Inflammatory macrophage treated with lipopolysaccharide for 1 hour (primary cell): ENCODE results near the gene IL4I1.

Experiments
- DNase-seq, 2 donors: peaks; one replicate each; pipeline ENCODE4 v3.0.0-alpha.2; 2020 to 2022

IL4I1 gene

DNA sequence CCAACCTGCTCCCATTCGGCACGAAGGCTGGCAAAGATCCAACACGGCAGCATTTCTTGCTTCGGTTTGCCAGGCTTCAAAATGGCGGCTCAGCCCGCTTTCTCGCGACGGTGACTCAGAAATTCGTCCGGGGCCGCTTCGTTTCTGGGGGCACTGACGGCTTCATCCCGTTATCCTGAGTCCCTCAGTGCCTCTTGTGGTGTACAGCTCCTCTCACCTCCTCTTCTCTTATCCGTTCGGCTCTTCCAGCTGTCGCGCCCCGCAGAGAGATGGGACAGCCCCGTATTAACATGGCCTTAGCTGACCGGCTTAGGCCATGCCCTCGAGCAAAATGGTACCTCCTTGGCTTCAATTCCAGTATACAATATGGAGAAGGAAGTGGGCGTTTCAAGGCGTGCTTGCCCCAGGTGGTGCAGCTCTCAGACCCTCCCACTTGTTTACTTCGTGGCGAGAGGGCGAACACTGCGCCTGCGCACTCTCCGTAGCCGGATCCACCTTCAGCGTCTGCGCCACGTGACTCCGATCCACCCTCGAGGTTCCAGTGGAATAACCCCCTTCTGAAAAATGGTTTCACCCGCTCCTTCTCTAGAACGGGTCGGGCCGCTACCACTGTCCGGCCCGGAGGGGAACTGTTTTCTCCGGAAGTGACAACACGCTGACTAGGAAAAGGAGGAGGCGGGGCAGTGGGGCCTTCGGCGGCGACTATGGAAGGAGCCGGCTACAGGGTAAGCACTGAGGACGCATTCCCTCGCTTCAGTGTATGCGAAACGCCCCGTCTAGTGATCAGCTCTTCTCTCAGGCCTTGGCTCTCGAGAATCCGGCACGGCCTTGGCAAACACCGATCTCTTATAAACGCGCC is 19.4 kb downstream of the IL4I1 start, which contains the start of the genes AKT1S1 and TBC1D17:
Gene AKT1S1 (minus strand): TSS at position 336 of the 859 bp plus-strand sequence. CDS start 4,060 bp downstream, outside the sequence.
Gene TBC1D17 (plus strand): TSS at position 683 of the 859 bp plus-strand sequence. CDS start 22 bp downstream, at position 705.
- peak; percentile 100 for DNase-seq

DNA sequence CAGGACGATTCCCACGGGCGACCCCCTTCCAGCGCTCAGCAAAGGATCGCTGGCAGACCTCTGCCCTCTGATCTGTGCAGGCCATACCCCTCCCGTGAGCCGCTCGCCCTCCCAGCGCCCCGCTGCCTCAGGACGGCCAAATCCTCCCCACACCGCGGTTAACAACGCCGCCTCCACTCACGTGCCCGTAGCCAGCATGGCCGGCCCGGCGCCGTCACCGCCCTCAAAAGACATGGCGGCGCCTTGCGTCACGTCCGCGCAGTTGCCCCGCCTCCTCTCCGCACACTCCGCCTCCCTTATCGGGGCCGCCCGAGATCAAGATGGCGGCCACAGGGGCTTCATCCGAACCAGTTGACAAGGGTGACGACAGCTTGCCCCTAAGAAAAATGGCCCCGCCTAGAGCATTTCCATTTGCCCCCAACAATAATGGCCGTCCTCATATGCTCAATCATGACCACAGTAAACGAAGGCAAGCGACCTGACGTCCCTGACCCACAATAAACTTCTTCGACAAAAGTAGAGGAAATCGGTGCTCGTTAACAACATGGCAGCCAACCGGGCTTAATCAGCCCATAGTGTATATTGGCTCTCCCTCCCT is 20.2 kb downstream of the IL4I1 start:
- peak; percentile 96 to 99 for DNase-seq

DNA sequence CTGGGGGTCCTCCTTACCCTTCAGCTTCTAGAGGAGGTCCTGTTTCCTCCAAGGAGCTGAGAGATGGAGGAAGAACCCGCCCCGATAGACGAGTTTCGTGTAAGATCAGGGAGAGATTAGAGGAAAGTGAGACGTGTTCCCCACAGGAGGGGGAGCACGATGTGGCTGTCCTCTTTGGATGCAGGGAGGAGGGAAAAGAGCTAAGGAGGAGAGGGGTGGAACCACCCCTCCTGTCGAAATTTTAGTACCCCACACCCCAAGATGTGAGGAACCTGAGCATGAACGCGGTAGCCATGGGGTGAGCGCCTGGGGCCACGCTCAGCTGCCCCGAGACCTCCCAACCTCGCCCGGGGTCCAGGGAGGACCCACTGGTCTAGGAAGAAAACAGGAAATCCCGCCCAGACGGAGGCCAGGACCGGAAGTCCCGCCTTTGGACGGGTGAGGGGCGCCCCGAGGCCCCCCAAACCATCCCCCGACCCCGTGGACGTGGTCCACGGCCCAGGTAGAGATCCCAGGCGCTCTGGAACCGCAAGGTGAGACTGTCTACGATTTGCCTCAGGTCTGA is 20.7 kb downstream of the IL4I1 start:
- peak in 1 of 2 donors; percentile 36 for DNase-seq

DNA sequence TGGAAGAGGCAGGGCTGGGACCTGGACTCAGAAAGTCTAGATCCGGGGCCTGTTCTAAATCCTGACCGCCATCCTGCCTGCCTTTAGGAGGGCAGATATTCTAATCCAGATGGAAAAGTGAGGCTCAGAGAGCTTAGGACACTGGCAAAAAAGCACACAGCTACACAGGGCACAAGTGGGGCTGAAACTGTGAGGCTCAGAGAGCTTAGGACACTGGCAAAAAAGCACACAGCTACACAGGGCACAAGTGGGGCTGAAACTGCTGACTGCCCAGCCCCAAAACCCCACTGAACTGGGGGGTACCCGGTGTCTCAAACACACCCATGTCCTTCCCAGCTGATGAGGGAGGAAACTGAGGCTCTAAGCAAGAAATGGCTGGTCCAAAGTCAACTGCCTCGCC is 21.5 kb downstream of the IL4I1 start:
- no peak for DNase-seq

DNA sequence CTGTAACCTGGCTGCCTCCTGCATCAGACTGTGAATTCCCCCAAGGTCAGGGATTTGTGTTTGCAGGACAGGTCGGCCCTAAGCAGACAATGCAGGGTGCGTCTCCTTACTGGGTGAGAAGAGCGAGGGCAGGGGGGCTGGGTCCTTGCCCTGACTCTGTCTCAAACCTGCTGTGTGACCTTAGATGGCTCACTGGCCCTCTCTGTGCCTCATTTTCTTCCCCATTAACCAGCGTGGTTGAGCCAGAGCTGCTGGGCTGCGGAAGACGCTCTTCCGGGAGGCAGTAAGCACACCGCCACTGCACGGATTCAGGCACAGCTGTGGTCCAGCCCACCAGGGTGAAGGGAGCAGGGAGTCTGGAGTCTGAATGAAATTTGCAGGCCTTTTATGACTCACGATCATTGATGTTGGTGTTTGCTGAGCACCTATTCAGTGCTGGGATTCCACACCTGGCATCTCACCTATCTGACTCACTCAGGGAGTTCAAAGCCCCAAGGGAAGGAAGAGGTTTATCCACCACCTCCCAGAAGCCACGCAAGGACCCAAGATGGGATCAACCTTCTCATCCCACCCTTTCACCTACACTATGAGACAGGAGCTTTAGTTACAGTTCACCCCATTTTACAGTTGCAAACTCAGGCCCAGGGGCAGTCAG is 22.1 kb downstream of the IL4I1 start:
- no peak for DNase-seq

DNA sequence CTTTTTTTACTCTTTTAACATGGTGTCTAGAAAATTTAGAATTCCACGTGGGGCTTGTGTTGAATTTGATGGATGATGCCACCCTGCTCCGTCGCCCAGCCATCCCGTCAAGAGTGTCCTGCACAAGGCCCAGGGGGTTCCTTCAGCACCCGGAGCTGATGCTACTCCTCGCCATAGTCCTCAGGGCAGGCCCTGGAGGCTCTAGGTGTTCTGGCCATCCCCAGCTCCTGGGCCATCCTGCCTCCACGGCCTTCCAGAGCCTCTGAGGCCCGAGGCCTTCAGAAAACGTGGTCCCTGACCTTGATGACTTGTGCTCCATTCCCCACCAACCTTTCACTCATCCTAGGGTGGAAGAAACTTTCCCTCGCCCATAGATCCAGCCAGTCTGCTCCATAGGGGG is 22.9 kb downstream of the IL4I1 start:
- DNase-seq = no peak

DNA sequence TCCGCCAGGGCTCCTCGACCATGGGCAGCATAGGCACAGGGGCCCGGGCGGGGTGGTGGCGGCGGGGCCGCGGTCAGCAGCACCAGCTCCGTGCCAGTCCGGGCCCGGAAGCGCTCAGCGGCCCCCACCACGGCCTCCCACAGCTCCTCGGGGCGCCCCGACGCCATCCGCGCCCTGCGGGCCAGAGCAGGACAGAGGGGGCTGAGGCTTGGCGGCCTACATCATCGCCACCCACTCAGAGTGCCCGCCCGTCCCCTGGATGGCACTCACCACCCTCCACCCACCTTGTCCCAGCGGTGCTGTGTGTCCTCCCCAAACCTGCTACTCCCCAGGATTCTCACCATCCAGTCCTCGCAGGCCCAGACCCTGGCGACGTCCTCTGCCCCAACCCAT is 23.6 kb downstream of the IL4I1 start:
- DNase-seq = no peak

DNA sequence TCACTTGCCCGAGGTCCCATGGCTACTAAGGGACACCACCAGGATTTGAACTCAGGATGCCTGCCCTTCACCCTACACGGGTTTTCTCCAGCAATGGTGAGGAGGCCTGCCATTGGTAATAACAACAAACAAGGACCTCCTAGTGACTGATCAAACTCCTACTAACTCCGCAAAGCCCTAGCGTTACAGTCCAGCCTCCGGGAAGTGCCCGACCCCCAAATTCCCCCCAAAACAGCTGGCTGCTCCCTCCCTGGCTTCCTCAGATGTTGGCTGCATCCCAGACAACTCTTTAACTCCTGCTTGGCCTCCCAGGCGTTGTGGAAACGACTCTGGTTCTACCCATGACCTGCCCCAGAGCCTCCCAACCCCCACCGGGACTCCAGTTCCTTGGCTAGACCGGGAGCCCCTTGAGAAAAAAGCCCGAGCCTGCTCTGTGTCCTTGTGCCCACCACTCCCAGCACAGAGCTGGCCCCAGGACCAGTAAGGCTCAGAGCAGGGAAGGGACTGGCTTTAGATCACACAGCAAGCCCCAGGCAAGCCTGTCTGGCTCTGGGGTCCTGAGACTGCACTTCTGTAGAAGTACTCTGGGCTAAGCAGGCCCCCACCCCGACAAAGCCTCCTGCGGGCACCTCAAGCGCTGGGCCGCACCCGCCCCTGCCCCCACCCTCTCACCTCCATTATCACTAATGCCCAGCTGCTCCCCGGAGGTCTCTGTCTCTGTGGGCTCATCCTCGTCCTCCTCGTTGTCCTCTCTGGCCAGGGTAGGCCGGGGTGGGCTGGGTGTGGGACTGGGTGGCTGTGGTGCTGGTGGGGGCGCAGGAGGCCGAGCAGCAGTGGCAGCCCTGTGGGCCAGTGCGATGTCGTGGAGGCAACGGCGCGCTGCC is 24.2 kb downstream of the IL4I1 start:
- no peak for DNase-seq

DNA sequence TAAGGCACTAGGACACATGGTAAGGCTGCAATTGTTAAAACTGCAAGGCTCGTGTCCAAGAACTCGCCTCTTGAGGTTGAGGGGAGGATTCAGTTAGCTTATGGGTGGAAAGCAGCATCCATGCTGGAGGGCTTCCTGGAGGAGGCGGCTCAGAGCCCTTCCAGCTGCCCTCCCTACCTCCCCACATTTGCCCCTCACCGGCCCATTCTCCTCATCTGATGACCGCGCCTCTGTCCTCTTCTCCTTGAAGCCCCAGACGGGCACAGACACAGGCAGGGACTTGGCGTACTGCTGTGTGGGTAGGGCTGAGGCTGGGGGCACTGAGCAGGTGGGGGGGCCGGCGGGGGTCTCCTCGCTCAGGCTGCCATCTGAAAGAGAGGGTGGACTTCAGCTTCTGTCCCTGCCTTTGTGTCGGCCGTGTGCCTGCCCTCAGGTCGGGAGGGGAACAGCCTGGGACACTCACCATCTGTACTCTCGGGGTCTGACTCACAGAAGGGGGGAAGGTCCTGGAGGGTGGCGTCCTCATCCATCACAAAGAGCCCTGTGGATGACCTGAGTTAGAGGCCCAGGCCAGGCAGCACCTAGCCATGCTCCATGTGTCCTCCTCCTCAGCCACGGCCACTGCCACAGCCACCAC is 25.2 kb downstream of the IL4I1 start:
- DNase-seq = no peak

DNA sequence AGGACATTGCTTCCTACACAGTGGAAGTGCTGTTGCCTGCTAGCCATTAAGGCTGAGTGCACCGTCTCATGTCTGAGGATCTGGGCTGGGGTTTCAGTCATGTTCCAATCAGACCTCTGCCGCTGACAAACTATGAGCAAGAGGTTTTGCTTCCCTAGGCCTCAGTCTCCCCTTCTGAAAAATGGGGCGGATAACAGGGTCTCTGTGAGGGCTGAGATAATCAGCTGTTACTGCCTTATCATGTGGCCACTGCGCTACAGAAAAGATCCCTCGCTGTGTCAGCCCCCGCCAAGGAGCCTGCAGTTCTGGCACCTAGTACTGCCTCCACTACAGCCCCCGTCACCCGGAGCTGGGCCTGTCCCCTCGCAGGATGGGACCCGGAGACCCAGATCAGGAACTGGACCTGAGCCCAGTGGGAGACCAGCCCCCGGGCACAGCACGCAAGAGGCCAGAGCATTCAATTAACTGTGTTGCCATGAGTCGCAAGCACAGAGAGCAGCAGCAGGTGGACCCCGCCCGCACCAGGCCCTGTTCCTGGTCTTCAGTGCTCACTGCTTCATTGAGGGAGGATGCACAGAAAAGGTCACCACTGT is 26.3 kb downstream of the IL4I1 start:
- DNase-seq = no peak

DNA sequence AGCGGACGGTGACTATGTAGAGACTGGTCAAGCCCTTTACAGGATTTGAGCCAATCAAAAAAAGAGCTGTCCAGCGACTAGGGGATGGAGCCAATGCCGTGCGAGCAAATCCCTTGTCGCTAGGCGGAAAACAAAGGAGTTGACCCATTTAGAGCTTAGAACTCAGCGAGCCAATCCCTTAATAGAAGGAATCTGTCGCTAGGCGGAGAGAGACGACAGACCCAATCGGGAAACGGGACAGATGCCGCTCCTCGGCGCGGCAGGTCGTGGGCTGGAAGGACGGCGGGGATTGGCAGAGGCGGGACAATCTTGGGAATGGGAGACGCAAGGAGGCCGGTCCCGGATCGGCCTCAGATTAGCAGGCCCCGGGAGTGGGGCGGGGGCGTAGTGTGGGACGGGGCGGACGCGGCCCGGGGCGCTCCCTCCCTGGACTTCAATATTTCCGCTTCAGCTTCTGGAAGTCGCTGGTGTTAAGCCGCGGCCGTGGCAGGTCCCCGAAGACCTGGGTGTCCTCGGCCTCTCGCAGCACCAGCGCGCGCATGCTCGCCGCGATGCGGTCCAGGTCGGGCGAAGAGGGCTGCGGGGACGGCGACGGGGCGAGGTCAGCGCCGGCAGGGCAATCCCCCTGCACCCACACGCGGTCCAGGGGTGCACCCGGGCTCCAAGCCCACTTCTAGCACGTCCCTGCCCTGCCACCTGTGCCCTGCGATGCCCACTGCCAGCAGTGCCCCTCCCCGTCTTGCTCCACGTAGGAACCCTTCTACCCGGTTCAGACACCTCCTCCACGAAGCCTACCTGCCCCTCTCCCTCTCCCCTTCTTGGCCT is 27.0 kb downstream of the IL4I1 start:
- peak; percentile 99 to 100 for DNase-seq

DNA sequence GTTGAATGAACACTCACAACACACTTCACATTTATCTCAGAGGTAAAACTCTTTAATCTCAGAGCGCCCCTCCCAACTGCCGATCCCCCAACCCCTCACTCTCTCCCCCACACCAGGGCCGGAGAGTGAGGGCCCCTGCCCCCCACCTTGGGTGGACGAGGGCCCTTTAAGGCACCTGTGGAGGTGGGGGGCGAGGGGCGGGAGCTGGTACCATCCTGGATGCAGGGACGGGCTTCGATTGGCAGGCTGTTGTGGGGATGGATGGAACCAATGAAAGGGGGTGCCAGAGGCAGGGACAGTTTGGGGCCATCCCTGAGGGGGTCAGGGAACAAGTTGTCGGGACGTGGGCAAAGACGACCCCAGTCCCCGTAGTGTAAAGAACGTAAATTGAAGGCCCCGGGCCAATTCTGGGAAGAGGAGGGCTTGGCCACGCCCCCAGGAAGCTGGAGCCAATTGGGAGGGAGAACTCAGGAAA is 27.6 kb downstream of the IL4I1 start:
- no peak for DNase-seq

DNA sequence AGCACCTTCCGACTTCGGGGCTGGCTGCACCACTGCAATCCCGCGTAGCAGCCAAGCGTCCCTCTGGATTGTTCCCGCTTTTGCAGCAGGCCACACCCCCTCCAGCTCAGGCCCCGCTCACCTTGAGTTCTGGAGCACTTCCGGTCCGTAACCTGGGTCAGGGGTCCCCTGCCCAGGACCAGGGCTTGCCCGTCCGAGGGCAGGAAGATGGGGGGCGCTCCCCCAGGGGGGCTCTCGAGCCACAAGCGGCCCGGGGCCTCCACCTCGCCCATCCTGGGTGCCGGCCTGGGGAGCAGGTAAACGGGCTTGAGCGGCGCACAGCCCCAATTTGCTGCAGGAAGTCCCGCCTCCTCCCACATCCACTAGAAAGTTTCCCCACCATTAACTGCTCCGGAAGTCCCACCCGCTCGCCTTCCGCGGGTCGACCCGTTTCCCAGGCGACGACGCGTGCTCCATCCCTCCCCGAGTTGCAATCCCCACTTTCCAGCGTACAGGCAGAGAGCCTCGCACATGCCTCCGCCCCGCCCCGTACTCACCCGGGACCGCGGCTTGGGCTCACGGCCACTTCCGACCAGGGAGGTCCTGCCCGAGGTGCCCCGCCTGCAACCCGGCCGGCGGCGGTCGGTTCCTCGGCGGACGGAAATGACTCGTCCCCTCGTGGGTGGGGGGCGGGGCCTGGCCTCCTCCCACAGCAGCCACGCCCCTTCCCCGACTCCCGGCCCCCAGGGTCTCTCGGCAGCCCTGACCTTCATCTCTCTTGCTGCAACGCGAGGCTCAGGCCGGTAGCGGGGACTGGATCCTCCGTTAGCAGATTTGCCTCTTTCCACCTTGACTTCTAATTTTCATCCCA is 29.5 kb downstream of the IL4I1 start, which contains the start of gene PNKP:
Gene PNKP (minus strand): TSS at position 644 of the 850 bp plus-strand sequence. CDS start 372 bp downstream, at position 272.
- peak; percentile 81 to 95 for DNase-seq

DNA sequence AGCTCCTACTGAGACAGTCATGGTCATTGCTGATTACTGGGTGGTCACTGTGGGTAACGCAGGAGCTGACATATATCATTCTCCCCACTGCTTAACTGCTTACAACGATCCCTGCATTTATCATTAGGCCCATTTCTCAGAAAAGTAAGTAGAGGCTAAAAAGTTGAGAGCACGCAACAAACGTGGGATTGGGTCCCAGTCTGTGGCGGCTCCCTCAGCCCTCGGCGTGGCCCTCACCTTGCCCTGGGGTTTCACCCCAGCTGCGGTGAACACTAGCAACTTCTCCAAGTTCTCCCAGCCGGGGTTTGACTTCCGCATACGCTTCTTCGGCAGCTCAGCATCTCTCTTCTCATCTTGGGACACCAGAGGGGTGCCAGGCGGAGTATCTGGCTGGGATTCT is 31.8 kb downstream of the IL4I1 start:
- no peak for DNase-seq

DNA sequence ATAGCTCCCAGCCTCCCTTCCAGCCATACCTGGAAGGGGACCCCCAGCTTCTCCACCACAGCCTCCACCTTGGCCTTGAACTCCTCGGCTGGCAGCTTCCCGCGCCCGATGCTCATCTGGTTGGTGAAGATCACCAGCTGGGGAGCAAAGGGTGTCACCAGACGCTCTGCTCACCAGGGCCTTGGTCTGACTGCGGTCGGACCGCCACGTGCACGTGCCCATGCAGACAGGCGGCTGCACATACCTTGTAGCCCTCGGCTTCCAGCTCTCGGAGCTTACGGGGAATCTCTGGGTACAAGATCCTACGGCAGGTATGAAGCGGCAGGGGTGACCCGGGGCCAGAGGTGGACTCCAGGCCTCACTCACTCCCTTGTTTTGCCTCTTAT is 32.8 kb downstream of the IL4I1 start:
- no peak for DNase-seq

DNA sequence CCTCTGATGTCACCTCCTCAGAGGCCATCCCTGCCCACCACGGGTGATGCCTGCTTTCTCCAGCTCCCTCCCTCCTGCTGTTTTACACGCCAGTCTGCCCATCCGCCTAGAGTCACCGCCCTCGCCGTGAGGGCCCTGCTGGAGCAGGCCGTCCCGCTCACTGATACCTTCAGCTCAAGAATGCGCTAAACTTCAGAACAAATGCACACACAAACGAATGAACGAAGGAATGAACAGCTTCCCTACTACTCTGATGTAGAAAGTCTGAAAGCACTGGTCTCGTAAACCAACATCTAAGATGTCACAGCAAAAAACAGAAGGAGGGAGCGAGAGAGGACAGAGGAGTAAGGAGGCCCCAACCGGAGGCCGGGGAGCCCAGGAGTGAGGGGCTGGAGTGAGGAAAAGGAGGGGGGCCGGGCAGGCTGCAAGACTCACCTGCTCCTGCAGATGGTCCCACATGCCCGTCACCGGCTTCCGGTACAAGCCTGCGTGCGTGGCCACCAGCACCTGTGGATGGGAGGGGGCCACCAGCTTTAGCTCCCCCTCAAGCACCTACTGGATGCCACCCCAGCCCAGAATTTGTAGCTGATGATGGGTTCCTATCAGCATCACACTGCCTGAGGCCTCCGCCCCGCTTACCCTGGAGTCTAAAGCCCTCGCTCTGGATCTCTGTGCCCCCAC is 33.3 kb downstream of the IL4I1 start:
- no peak for DNase-seq

DNA sequence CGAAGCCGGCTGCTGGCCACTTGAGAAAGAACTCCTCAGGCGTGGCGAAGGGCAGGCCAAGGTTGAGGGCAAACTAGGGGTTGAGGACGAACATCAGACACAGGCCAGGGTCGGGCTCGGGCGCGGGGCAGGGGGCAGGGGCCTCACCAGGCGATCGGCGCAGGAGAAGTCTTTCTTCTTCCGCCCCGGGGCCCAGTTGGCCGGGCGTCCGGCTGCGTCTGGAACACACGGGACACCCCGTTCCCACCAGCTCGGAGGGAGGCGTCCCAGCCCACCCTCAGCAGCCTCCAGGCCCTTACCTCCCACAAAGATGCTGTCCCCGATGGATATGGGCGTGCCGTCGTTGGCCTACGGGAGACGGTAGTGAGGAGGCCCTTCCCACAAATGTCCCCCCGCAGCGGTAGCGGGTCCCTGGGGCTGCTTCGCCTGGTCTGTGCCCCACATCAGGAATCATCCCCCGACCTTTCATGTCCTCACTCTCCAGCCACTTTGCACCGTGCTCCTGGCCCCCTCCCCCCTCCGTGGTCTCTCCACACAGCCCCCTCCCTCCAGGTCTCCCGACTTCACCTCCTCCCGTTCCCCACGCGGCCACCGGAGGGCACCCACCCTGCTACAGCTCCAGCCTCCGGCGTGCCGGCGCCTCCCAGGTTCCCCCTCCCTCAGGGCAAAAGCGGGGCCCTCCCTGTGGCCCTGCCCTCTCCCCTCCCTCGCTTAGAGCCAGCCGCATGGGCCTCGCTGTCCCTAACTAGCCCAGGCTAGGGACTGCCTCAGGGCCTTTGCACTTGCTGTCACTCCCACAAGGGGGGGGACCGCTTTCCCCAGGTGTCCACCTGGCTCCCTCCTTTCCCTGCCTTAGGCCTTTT is 34.1 kb downstream of the IL4I1 start:
- no peak for DNase-seq
